Epithelial cell of prostate (primary cell): ENCODE measurements around the gene CBX4.
A peak's percentile ranks its signal among the peaks of the same experiment; 100 is the strongest.

ENCODE experiments used
- DNase-seq: peaks from one replicate; pipeline ENCODE4 v3.0.0-alpha.2; 2011; ENCODE audit warnings: low read depth, low spot score
- H3K27ac ChIP-seq: fragments of 450-650 bp; 2 replicates; pipeline ENCODE4 v1.5.1; 2017; ENCODE audit warnings: mild to moderate bottlenecking

The CBX4 gene

GRCh38 chr17:79803421-79803996, 35.7 kb downstream of the CBX4 start:
- no peak overlapping the region for H3K27ac ChIP-seq
- DNase-seq, result no peak

GRCh38 chr17:79802736-79803420, 36.4 kb downstream of the CBX4 start:
- no peak for DNase-seq
- H3K27ac ChIP-seq, result no peak overlapping the region

GRCh38 chr17:79802039-79802735, 37.1 kb downstream of the CBX4 start:
- no peak overlapping the region for H3K27ac ChIP-seq
- DNase-seq, result no peak

DNA sequence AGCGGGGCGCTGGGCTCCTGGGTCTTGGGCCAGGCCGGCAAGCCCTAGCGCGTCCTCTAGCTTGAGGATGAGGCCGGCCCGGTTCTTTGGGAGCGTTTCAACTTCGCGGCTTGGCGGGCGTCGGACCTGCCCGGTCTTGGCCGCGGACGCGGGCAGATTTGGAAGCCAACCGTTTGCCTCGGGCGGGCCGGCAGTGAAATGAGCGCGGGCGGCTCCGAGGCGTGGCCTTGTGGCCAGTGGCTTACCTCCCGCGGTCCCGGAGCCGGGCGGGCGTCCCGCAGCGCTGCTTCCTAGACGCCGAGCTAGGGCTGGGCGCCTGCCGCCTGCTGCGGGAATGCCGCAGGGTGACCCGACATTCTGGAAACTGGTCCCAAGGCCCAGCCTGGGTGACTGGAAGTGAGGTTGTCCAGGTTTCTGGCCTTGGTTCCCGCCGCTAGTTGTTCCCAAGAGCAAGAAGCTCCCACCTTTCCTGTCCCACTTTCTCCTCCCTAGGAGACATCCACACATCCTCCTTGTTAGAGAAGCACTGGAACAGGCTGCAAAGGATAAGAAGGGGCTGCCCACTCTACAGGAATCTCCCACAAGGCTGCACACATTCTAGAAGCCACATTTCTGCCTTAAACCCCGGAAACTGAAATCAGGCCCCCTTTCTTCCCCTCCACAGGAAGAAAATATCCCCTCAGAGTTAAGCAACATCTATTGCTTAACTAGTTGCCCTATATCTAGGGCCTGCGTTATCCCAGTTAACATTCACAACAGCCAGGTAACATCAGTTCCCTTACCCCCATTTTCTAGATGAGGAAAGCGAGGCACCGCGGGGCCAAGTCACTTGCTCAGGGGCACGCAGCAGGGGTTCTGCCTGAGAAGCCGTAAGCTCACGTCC, 37.8 kb downstream of the CBX4 start:
- DNase-seq, result no peak

GRCh38 chr17:79800325-79801155, 38.7 kb downstream of the CBX4 start:
- no peak for DNase-seq
- H3K27ac ChIP-seq, result no peak overlapping the region

More for the DNA sequence above, 37.8 kb downstream of the CBX4 start:
- H3K27ac ChIP-seq, result no peak overlapping the region

- DNase-seq, result no peak
- no peak overlapping the region for H3K27ac ChIP-seq
These were observed 39.5 kb downstream of the CBX4 start for GRCh38 chr17:79799538-79800324.

DNA sequence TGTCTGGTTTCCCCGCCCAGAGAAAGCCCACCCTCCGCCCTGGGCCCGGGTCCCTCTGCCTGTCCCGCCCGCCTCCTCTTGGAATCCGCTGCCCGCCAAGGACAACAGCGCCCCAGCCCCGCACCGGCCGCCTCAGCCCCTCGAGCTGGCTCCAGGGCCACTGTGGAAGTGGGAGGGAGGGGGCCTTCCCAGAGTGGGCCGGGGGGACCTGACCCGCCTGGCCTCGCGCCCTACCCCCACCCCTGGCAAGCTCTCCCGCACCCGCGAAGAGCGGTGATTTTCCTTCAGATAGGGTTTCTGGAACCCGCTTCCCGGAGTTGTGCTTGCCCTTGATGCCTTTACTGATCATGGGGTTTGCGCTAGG, 40.1 kb downstream of the CBX4 start:
- no peak overlapping the region for H3K27ac ChIP-seq
- DNase-seq, result no peak

- H3K27ac ChIP-seq, result no peak overlapping the region
- no peak for DNase-seq
These were observed 40.7 kb downstream of the CBX4 start for GRCh38 chr17:79798299-79799173.

- no peak for DNase-seq
- peak overlapping the region; percentile 41 for H3K27ac ChIP-seq
These were observed 41.5 kb downstream of the CBX4 start for GRCh38 chr17:79797492-79798298.

GRCh38 chr17:79796763-79797491, 42.3 kb downstream of the CBX4 start, which contains the start of gene CBX8:
Gene CBX8 (minus strand): TSS chr17:79797077. CDS start chr17:79796998, 79 bp downstream.
- H3K27ac ChIP-seq, result peak within 1 kb of the TSS; percentile 41
- DNase-seq, result peak; percentile 94

DNA sequence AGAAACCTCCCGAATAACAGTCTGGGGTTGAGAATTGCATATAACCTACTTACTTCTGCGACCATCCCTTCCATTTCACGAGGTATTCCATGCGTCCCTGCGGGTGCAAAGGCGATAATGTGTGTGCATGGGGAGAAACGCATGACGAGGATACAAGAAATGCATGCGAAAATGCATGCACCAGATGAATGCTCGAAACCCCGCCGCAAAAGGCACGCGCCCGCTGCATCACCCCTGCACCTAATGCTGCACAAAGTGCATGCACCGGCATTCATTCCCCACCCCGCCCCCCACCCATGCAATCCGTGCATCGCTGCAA, 42.8 kb downstream of the CBX4 start:
- peak overlapping the region; percentile 41 for H3K27ac ChIP-seq
- DNase-seq, result no peak

GRCh38 chr17:79795795-79796443, 43.3 kb downstream of the CBX4 start:
- H3K27ac ChIP-seq, result no peak overlapping the region
- DNase-seq, result no peak

DNA sequence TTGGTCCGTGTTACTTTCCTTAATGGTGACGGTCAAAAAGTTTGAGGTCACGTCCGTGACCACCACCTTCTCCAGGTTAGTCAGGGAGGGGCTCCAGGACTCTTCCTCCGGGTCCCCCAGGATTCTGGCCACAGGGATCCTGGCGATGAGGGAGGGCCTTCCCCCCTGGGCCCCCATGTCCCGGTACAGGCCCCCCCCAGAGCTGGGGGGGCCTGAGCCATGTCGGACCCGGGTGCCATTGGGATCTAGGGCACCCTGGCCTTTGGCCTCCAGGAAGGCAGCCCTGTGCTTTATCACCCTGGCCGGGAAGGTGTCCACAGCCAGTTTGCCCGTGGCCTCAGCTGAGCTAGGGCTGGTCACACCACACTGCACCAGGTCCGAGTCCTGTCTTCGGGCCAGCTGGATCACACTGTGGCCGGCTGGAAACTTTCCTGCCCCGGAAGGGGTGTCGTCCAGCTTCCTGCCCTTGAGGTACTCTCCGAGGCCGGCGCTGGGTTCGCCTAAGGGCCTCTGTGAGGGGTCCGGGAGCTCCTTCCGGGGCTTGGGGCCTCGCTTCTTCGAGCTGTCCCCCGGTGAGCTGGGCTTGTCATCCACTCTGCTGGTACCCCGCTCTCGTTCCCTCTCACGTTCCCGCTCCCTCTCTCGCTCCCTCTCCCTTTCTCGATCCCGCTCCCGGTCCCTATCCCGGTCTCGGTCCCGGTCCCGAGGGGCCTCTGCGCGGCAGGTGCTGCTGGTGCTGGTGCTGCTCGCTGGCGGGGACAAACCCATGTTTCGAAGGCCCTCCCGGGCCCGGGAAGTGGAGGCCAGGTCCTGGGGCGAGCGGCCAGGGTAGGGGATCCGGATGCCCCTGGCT, 44.4 kb downstream of the CBX4 start:
- DNase-seq, result no peak
- no peak overlapping the region for H3K27ac ChIP-seq

- no peak for DNase-seq
- H3K27ac ChIP-seq, result no peak overlapping the region
These were observed 45.3 kb downstream of the CBX4 start for GRCh38 chr17:79793924-79794304.
